GM20431 (cell line): ENCODE results near the gene PPARA.
"Not testable (repeated sequence)": the region's sequence is repeated elsewhere in the genome, so short reads cannot be mapped to it uniquely, and the experiment has no call there.

Experiments used
- in situ Hi-C: fragments of 300-500 bp; cut with MseI, MboI; formaldehyde crosslinking; loops from one replicate; pipeline ENCODE4 v1.15.0; 2020; ENCODE audit warnings: low sequenced_read_pairs; ENCODE audit not compliant: unreplicated experiment

Gene PPARA

DNA sequence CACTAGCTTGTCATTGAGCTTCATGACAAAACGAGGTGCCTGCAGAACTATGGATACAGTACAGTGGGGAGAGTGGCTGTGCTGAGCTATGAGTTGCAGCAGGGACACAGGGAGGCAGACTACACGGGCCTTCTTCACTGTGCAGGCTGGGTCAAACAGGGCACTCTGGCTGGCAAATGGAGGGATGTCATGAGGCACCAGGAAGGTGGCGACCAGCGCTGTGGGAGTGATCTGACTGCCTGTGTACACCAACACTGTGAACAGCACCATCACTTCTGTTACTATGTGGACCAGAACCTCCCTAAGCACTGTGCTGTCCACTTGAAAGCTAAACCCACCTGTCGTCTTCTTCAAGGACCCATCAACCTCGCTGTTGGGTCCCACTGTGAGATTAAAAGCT is 109.7 kb downstream of the PPARA start:
- in situ Hi-C loops = no loop called here

GRCh38 chr22:46262449-46263215 is 112.3 kb downstream of the PPARA start:
- in situ Hi-C loops = no loop called here

DNA sequence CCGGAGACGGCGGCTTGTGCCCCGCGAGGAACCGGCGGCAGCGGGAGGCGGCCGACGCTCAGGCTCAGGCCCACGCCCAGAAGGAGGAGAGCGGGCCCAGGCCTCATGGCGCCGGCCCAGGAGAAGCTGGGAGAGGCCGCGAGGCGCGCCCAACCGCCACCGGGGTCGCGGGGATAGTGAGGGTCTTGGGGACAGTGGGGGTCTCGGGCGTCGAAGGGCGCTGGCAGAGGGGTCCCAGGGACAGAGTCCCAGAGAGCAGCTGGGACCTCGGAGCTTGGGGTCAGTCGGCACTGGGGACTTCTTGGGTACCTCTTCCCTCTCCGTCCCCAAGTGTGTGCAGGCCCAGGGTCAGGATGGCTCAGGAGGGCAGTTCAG is 112.9 kb downstream of the PPARA start, which contains the start of gene PKDREJ:
PKDREJ (minus strand) TSS at position 128 of the 375 bp plus-strand sequence; CDS start at position 107, 21 bp downstream.
- in situ Hi-C loops = no loop called here

DNA sequence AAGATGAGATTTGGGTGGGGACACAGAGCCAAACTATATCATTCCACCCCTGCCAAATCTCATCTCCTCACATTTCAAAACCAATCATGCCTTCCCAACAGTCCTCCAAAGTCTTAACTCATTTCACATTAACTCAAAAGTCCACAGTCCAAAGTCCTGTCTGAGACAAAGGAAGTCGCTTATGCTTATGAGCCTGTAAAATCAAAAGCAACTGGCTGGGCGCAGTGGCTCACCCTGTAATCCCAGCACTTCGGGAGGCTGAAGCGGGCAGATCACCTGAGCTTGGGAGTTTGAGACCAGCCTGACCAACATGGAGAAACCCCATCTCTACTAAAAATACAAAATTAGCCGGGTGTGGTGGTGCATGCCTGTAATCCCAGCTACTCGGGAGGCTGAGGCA is 114.2 kb downstream of the PPARA start:
- in situ Hi-C loops = not testable (repeated sequence)

- in situ Hi-C loops = not testable (repeated sequence)
Observed at GRCh38 chr22:46265627-46266026, 115.3 kb downstream of the PPARA start.

DNA sequence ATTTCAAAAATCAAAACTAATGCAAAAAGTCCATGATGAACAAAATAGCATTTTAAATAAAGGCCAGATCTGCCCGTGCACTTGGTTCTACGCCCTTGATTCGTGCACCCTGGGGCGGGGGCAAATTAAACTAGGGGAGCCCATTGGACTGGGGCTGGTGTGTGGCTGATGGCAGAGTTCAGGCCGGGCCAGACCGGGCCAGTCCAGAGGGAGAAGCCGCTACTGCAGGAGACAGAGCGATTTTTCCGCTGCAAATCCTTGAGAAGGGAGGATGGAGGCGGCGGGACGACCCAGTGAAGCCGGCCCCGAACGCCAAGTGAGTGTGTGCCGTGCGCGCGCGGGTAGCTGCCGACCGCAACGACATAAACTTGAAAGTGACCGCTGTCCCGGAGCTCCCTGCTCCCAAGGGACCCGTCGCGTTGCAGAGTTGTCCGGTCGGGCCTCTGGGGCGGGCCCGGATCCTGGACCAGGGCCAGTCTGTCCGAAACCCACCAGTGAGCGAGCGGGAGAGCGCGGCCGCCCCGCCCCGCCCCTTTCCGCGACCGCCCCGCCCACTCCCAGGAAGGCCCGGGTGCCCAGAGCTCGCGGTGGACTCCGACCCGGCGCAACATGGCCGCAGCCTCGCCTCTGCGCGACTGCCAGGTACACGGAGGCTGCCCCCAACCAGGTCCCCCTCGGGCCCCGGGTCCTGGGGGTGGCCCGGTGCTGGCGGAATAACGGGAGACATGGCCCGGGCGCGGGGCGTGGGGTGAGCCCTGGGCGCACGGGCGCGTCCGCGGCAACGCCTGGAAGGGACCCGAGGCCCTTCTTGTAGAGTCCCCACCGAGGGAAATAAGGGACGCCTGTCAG is 117.3 kb downstream of the PPARA start, which contains the start of gene TTC38:
TTC38 (plus strand) TSS at position 578 of the 849 bp plus-strand sequence; CDS start at position 610, 32 bp downstream.
- in situ Hi-C loops = no loop called here

DNA sequence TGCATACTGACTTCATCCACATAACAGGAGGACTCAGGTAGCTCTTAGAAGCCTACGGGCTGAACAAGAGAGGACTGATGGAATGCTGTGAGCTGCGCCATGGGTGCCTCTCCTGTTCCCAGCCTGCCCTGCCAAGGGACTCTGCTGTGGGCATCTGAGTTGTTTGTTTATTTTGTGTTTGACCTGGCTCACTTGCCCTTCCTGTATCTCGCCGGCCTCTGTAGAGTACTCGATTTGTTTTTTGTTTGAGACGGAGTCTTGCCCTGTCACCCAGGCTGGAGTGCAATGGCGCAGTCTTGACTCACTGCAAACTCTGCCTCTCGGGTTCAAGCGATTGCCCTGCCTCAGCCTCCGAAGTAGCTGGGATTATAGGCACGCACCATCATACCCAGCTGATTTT is 119.2 kb downstream of the PPARA start:
- in situ Hi-C loops = no loop called here

- in situ Hi-C loops = no loop called here
Observed at GRCh38 chr22:46272196-46272595, 121.9 kb downstream of the PPARA start.

DNA sequence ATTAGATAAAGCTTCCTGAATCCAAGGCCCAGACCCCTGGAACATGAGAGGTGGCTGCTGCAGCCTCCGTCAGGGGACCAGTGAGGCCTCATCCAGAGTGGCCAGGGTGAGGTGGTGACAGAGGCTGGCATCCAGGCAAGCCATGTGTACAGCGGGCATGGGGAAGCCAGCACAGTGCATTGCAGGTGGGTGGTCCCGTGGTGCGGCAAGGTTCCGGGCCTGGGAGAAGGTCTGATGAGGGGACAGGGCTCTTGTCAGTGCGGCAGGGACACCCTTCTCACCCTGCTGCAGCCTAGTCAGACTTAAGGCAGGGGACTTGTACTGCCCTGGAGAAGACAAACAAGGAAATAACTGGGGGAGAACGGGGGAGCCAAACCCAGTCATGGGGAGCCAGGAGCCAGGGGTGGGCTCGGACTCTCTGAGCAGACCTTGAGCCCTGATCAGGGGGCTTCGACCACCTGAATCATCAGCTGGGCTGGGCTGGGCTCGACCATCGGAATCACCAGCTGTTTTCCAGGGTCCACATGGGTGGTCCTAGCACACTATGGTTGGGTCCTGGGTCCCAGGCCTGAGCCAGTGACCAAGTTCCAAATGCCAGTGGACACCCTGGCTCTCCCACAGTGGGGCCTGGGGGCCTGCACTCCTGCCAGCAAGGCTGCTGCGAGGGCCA is 122.6 kb downstream of the PPARA start:
- in situ Hi-C loops = no loop called here

GRCh38 chr22:46273432-46274148 is 123.3 kb downstream of the PPARA start:
- in situ Hi-C loops = no loop called here

- in situ Hi-C loops = no loop called here
Observed at GRCh38 chr22:46274381-46274780, 124.1 kb downstream of the PPARA start.

DNA sequence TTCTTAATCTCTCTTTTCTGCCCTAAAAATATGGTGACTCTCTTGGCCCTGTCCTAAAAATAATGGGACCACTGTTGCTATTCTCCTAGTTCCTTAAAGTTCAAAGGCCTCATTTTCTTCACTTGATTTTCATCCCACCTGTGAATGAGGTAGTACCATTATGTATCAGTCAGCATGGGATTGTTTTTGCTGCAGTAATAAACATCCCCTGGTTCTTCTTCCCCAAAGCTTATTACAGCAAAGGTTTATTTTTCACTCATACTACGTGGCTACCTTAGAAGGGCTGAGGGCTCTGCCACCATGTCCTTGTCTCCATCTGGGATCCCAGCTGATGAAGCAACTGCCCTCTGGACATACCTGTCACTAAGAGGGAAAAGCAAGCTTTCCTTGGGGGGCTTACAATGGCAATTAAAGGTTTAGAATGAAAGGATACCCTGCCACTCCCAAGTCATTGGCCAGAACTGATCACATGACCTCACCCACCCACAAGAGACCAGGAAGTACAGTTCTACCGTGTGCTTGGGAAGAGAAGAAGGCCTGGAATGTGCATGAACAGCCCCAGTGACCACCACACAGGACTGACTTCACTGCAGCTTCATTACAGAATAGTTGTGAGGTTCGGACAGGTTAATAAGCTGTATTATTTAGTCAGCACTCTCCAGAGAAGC is 125.3 kb downstream of the PPARA start:
- in situ Hi-C loops = no loop called here

DNA sequence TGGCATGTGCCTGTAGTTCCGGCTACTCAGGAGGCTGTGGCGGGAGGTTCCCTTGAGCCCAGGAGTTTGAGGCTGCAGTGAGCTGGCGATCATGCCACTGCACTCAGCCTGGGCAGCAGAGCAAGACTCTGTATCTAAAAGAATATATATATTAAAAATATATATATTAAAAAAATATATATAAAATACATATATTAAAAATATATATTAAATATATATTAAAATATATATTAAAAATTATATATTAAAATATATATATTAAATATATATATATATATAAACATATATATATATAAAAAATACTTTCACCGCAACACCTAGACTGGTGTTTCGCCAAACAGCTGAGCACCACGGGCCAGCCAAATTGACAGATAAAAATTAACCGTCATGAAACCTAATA is 126.2 kb downstream of the PPARA start:
- in situ Hi-C loops = no loop called here

- in situ Hi-C loops = no loop called here
Observed at GRCh38 chr22:46278656-46279645, 128.6 kb downstream of the PPARA start.

- in situ Hi-C loops = no loop called here
Observed at GRCh38 chr22:46280063-46280817, 129.9 kb downstream of the PPARA start.

GRCh38 chr22:46280999-46281623 is 130.8 kb downstream of the PPARA start:
- in situ Hi-C loops = no loop called here
